HG02610 (cell line): ENCODE results near the gene SLC2A4.

Experiments
- ATAC-seq: cut with Tn5 transposase; IDR thresholded peaks from one replicate; pipeline ENCODE4 v1.9.1; 2021; ENCODE audit warnings: mild to moderate bottlenecking, moderate library complexity; ENCODE audit not compliant: unreplicated experiment

SLC2A4 gene

DNA sequence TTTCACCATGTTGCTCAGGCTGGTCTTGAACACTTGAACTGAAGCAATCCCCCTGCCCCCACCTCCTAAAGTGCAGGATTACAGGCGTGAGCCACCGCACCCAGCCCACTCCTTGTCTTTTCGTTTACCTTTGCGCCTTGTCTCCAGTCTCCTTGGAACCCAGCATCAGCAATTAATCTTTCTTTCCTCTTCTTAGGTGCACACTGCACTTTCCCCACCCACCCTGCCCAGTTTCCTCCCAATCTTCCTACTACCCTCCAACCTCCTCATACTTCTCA is 17.8 kb upstream of the SLC2A4 start:
- no peak for ATAC-seq

DNA sequence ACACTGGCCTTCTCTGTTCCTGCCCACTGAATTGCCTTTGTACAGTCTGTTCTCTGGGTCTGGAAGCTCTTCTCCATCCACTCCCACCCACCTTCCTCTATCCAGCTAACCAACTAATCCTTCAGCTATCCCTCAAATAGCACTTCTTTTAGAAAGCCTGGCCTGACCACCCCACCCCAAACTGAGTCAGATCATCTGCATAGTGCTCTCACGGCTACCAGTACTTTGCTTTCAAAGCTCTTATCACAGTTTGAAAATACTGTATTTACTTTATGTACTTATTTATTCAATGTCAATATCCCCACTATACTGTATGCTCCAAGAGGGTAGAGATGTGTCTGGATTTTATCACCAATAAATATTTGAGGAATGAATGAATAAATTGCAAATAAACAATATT is 14.7 kb upstream of the SLC2A4 start:
- ATAC-seq, result no peak

DNA sequence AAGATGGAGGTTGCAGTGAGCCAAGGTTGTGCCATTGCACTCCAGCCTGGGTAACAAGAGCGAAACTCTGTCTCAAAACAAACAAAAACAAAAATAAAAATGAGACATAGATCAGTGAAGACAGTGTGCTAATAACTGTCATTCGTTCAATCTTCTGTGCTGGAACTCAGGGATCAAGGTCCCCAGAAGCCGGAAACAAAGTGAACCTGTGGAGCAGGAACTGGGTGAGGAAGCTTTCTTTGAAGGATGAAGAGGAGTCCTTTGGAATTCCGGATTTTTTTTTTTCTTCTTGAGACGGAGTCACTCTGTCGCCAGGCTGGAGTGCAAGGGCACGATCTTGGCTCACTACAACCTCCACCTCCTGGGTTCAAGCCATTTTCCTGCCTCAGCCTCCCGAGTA is 2.1 kb upstream of the SLC2A4 start:
- no peak for ATAC-seq

- ATAC-seq, result peak; percentile 52
Observed at GRCh38 chr17:7280519-7281073, 922 bp upstream of the SLC2A4 start.

DNA sequence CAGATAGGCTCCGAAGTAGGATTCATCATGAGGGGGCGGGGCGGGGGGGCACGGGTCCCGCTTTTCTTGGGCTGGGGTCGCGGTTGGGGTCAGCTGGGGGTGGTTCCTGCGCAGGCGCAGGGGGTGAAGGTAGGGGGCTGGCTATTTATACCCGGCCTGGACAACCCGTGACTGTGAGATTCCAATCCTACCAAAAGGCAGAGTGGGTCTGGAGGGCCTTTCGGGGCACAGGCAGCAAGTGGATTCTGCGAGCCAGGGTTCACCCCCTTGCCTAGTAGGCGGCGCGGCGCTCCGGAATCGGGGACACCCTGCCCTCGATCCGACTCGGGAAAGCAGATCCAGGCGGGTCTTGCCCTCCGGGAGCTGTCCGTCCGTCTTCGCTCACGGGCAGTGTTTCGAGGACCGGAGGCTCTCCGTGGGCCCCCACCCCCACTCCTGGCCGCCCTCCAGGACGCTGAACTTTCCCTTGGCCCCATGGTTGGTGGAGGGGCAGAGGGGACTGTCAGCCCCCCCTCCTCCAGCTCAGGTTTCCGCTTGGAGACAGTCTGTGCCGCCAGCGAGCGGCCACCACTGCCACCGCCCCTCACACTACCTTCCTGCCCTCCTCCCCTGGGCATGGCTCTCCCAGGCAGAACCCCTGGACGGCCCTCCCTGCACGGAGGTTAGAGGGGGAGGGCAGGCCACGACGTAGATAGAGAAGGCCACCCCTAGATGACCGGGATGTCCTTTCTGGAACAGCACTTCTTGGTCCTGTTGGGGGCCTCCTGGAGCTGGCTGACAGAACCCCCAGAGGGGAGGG is 634 bp downstream of the SLC2A4 start:
- no peak for ATAC-seq

DNA sequence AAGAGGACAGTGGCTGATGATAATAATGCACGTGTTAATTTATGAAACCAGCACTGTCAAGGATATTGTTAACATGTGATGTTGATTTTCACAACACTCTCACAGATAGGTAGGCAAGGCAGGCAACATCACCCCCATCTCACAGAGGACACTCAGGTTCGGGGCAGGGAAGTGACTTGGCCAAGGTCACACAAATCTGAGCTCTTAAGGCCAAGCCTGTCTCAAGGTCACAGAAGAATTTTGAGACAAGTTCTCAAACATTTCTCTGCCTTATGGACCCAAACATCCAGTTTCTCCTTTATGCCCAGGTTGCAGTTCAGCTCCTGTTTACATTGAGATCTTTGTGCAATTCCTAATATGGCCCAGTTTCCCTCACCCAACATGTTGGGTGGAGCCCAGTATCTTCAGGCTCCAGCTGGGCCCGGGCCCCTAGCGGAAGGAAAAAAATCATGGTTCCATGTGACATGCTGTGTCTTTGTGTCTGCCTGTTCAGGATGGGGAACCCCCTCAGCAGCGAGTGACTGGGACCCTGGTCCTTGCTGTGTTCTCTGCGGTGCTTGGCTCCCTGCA is 1.3 kb downstream of the SLC2A4 start:
- ATAC-seq, result no peak

- no peak for ATAC-seq
Observed at GRCh38 chr17:7283471-7284216, 2.1 kb downstream of the SLC2A4 start.

- no peak for ATAC-seq
Observed at GRCh38 chr17:7284911-7285310, 3.4 kb downstream of the SLC2A4 start.

DNA sequence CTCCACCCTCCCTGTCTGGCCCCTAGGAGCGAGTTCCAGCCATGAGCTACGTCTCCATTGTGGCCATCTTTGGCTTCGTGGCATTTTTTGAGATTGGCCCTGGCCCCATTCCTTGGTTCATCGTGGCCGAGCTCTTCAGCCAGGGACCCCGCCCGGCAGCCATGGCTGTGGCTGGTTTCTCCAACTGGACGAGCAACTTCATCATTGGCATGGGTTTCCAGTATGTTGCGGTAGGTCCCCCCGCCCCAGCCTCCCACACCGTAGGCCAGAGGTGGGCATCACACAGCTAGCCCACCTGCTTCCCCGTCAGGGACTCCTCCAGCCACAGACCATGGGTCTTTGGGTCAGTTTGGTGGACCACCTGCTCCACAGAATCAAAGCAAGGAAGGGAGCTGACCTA is 4.2 kb downstream of the SLC2A4 start:
- ATAC-seq, result no peak

GRCh38 chr17:7289256-7290032 is 7.9 kb downstream of the SLC2A4 start:
- no peak for ATAC-seq

GRCh38 chr17:7290166-7290565 is 8.6 kb downstream of the SLC2A4 start:
- ATAC-seq, result no peak

DNA sequence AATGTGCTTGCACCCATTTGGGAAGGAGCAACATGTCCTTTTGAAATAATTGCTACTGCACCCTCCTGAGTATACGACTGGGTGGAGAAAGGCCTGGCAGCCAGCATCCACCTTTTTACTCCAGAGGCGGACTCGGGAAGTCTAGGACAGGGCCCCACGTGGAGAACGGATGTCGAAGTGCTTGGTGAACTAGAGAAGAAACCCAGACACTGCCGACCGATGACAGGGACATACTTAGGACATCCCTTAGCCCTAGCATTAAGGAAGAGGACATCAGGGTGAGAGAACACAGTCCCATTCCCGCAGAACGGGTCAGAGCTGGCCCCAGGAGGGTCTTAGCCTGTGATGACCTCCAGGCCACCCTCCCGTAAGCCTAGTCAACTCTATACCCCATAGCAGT is 9.2 kb downstream of the SLC2A4 start:
- ATAC-seq, result no peak

- no peak for ATAC-seq
Observed at GRCh38 chr17:7292194-7292593, 10.7 kb downstream of the SLC2A4 start.

GRCh38 chr17:7292729-7293128 is 11.2 kb downstream of the SLC2A4 start:
- ATAC-seq, result no peak

GRCh38 chr17:7293159-7293558 is 11.6 kb downstream of the SLC2A4 start:
- ATAC-seq, result no peak

DNA sequence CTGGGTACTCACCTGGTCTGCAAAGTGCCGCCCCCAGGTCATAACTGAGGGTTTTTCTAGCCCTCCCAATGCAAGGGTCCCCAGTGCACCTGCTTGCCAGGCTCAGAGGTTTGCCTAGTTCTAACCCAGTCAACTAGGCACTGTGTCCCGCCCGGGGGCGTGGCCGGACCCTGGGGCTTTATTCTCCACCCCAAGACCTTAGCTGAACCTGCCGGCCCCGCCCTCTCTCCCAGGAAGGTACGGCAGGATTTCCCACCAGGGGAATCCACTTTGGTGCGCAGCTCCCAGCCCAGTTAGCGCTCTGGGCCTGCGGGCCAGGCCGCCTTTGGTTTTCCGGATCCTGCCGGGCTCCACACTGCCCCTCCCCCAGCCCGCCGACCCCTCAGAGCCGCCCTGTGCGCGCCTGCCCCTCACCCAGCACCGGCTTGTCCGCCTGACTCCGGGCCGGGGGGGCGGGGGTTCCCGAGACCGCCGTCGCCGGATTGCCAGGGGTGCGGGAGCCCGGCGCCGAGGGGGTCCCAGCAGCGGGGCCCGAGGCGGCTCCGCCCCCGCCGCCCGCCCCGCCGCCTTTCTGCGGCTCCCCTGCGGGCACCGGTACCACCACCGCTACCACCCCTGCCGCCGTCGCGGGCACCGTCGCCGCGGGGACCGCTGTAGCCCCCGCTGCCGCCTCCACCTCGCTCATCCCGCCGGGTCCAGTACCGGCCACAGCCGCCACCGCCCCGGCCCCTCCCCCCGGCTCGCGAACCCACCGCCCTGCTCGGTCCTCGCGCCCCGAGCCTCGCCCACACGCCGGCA is 12.5 kb downstream of the SLC2A4 start:
- ATAC-seq, result no peak

GRCh38 chr17:7294614-7295153 is 13.2 kb downstream of the SLC2A4 start, which contains the start of gene YBX2:
TSS of gene YBX2 (minus strand) at chr17:7294639. CDS start at chr17:7294500, 139 bp downstream.
- ATAC-seq, result no peak

GRCh38 chr17:7295230-7296180 is 14.0 kb downstream of the SLC2A4 start:
- ATAC-seq, result no peak
